Subcutaneous abdominal adipose tissue (tissue), 5 donors: ENCODE results near the gene GYPE.
"Not testable (repeated sequence)": the region's sequence is repeated elsewhere in the genome, so short reads cannot be mapped to it uniquely, and the experiment has no call there.

Experiments used
- H3K27ac ChIP-seq: one replicate; pipeline ENCODE4 v1.7.0; 2013; ENCODE audit warnings: low read depth, mild to moderate bottlenecking, inconsistent platforms, low read length, moderate library complexity
- H3K27me3 ChIP-seq, 5 donors: one replicate each; pipeline ENCODE4 v1.7.0; 2013; ENCODE audit warnings: low read length in 5 of 5, inconsistent platforms in 1 of 5; ENCODE audit not compliant: control insufficient read depth in 5 of 5, insufficient read depth in 4 of 5
- H3K36me3 ChIP-seq, 5 donors: one replicate each; pipeline ENCODE4 v1.7.0; 2013; ENCODE audit warnings: low read length in 5 of 5; ENCODE audit not compliant: control insufficient read depth in 5 of 5, insufficient read depth in 5 of 5
- H3K4me1 ChIP-seq, 5 donors: one replicate each; pipeline ENCODE4 v1.7.0; 2013; ENCODE audit warnings: low read length in 5 of 5, mild to moderate bottlenecking in 3 of 5, moderate library complexity in 1 of 5; ENCODE audit not compliant: control insufficient read depth in 5 of 5, insufficient read depth in 5 of 5
- H3K4me3 ChIP-seq, 5 donors: one replicate each; pipeline ENCODE4 v1.7.0; 2013; ENCODE audit warnings: low read length in 5 of 5, low read depth in 1 of 5
- H3K9ac ChIP-seq, 5 donors: one replicate each; pipeline ENCODE4 v1.7.0; 2013; ENCODE audit warnings: low read length in 5 of 5, mild to moderate bottlenecking in 4 of 5, moderate library complexity in 3 of 5
- H3K9me3 ChIP-seq, 5 donors: one replicate each; pipeline ENCODE4 v1.7.0; 2013; ENCODE audit warnings: low read length in 5 of 5; ENCODE audit not compliant: control insufficient read depth in 5 of 5
- donor health status: healthy.
- donor health status: healthy.
- donor health status: healthy.
- donor health status: healthy.
- donor health status: healthy.

Gene GYPE

DNA sequence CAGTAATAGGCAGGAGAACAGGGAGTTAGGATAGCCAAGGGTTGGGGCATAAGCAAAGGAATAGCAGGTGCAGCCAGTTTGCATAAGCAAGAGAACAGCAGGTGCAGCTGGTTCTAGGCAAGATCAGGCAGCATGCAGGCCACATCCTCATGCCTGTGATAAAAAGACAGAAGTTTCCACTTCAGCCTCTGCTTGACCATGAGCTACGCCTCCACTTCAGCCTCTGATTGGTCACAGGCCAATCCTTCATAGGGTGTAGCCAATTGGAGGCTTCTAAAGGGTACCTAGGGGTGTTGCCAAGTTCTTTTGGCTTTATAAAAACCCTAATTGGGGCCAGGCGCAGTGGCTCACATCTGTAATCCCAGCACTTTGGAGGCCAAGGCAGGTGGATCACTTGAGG lies 30.0 kb downstream of the GYPE start:
- not testable (repeated sequence) for H3K4me1 ChIP-seq, H3K27me3 ChIP-seq, H3K9me3 ChIP-seq, H3K4me3 ChIP-seq, H3K27ac ChIP-seq, H3K36me3 ChIP-seq, H3K9ac ChIP-seq

- H3K36me3 ChIP-seq, H3K4me1 ChIP-seq, H3K27ac ChIP-seq, H3K27me3 ChIP-seq, H3K9me3 ChIP-seq, H3K9ac ChIP-seq, H3K4me3 ChIP-seq: not testable (repeated sequence)
These were observed 34.7 kb downstream of the GYPE start for GRCh38 chr4:143870523-143871268.

DNA sequence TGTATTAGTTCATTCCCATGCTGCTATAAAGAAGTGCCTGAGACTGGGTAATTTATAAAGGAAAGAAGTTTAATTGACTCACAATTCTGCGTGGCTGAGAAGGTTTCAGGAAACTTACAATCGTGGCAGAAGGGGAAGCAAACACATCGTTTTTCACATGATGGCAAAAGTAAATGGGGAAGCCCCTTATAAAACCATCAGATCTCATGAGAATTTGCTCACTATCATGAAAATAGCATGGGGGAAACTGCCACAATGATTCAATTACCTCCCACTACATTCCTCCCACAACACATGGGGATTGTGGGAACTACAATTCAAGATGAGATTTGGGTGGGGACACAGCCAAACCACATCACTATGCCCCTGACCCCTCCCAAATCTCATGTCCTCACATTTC lies 35.4 kb downstream of the GYPE start:
- H3K4me3 ChIP-seq, H3K9me3 ChIP-seq, H3K27ac ChIP-seq, H3K36me3 ChIP-seq, H3K27me3 ChIP-seq, H3K4me1 ChIP-seq, H3K9ac ChIP-seq: not testable (repeated sequence)

GRCh38 chr4:143862716-143863115 lies 42.6 kb downstream of the GYPE start:
- not testable (repeated sequence) for H3K4me1 ChIP-seq, H3K9me3 ChIP-seq, H3K4me3 ChIP-seq, H3K27ac ChIP-seq, H3K36me3 ChIP-seq, H3K9ac ChIP-seq, H3K27me3 ChIP-seq

GRCh38 chr4:143858456-143858855 lies 46.9 kb downstream of the GYPE start:
- no peak overlapping the region for H3K27ac ChIP-seq
- no peaks in the 10 kb centered on the region for H3K27me3 ChIP-seq
- no peaks in the 10 kb centered on the region for H3K4me1 ChIP-seq
- no peak overlapping the region for H3K4me3 ChIP-seq
- H3K9me3 ChIP-seq = no peaks in the 10 kb centered on the region
- no peak overlapping the region for H3K9ac ChIP-seq
- H3K36me3 ChIP-seq = no peaks in the 10 kb centered on the region

DNA sequence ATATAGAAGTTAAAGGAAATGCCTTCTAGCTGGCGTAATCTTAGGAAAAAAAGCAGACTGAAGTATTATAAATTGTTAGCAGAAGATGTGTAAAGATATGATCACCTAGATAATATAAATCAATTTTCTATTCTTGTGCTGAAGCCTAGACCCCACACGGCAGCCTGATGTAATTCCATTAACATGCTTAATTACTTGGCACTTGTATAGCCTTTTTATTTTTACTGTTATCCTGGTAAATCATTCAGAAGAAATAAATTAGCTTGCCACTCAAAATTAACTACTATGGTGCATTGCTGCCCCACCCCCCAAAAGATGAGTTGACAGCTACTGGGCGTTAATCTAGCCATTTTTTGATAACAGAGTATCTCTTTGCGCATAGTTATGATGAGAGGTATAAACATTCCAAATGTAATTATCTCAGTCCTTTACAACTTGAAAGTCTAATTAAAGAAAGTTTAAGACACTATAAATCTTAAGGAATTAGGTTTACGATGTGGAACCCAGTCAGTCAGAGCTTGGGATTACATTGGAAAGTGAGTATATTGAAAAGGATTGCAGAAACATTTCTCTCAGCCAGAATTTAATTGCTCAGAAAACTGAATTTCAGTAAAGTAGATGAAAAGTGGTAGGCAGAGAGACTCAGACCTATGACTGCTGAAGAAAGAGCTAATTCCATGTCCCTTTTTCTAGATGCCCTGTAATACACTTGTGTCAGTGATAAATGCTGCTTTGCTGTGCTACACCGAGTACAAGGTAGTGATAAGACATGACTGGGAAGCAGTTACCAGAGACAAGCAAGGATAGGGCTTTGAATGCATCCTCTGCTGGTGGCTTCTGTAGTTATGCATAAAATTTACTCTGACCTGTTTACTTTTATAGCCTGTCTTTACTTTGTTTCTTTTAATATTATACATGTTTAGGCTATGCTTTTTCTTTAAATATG lies 47.7 kb downstream of the GYPE start:
- not testable (repeated sequence) for H3K4me3 ChIP-seq, H3K36me3 ChIP-seq, H3K4me1 ChIP-seq, H3K9me3 ChIP-seq, H3K27me3 ChIP-seq, H3K27ac ChIP-seq, H3K9ac ChIP-seq

- H3K9me3 ChIP-seq, H3K27ac ChIP-seq, H3K9ac ChIP-seq, H3K4me1 ChIP-seq, H3K4me3 ChIP-seq, H3K27me3 ChIP-seq, H3K36me3 ChIP-seq: not testable (repeated sequence)
These were observed 49.3 kb downstream of the GYPE start for GRCh38 chr4:143856017-143856557.

GRCh38 chr4:143854645-143855044 lies 50.7 kb downstream of the GYPE start:
- H3K27me3 ChIP-seq, H3K9ac ChIP-seq, H3K36me3 ChIP-seq, H3K4me3 ChIP-seq, H3K4me1 ChIP-seq, H3K27ac ChIP-seq, H3K9me3 ChIP-seq: not testable (repeated sequence)

DNA sequence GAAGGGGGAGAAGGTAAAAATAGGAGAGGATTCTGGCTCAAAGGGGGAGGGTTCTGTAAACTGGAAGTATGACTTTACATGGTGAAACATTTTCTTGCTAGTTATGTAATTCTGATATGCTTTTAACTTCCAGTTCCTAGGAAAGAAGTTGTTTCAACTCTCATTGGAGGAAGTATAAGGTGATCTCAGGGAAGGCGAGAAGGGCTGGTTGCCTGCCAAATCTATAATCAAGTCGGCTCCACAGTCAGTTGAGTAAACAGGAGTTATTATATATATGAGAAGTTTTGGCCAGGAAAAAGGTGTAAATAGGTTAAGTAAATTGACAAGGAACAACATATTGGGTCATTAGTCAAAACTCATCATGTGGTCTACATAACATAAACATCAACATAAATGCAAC lies 56.1 kb downstream of the GYPE start:
- H3K9me3 ChIP-seq, H3K9ac ChIP-seq, H3K36me3 ChIP-seq, H3K27me3 ChIP-seq, H3K4me3 ChIP-seq, H3K27ac ChIP-seq, H3K4me1 ChIP-seq: not testable (repeated sequence)

DNA sequence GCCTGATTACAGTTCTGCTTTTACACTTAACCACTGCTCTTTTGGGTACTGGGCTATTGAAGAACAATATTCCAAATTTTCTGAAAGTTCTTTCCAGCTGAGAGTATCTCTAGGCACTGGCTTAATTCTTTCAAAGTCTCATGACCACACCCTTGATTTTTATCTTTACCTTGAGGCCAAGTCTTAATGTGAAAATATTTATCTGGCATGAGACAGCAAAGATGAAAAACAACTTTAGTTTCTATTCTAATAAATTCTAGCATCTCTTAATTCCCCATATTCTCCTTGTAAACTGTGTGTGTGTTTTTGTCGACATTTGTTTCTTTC lies 61.9 kb downstream of the GYPE start:
- H3K9me3 ChIP-seq, H3K9ac ChIP-seq, H3K27me3 ChIP-seq, H3K4me3 ChIP-seq, H3K4me1 ChIP-seq, H3K36me3 ChIP-seq, H3K27ac ChIP-seq: not testable (repeated sequence)
